Stimulated activated CD4-positive, alpha-beta T cell treated with anti-CD3 and anti-CD28 coated beads, TNF-alpha, amount 100 ng/mL, for 4 hours (primary cell): ENCODE data around the gene ADPRM.

ENCODE experiments used
- DNase-seq, 3 experiments: peaks; one replicate each; pipeline ENCODE4 v3.0.0-alpha.2; 2020; ENCODE audit warnings: low read depth in 3 of 3

ADPRM gene

GRCh38 chr17:10741416-10742135 lies 44.2 kb downstream of the ADPRM start:
- no peak for DNase-seq

GRCh38 chr17:10742431-10742830 lies 45.0 kb downstream of the ADPRM start:
- DNase-seq: no peak

- DNase-seq: no peak
Measured at GRCh38 chr17:10743316-10744009, 46.1 kb downstream of the ADPRM start.

DNA sequence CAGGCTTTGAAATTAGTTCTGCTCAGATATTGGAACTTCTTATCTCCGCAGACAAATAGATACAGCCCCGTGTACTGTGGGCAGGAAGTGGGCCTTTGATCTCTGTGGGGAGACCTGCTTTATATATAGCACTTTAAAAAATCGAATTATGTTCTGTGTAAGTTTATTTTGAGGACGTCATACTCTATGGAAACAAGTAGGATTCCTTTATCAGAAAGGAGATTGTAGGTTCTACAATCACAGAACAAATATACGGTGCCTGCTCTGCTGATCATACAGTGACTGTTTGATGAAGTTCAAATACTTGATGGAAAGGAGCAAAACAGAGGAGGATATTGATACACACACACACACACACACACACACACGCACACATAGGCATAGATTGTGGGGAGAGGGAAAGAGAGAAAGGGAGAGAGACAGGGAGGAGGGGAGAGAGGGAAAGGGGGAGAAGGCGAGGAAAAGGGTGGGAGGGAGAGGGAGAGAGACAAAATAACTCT lies 47.2 kb downstream of the ADPRM start:
- no peak for DNase-seq

GRCh38 chr17:10745231-10745630 lies 47.8 kb downstream of the ADPRM start:
- DNase-seq: no peak

DNA sequence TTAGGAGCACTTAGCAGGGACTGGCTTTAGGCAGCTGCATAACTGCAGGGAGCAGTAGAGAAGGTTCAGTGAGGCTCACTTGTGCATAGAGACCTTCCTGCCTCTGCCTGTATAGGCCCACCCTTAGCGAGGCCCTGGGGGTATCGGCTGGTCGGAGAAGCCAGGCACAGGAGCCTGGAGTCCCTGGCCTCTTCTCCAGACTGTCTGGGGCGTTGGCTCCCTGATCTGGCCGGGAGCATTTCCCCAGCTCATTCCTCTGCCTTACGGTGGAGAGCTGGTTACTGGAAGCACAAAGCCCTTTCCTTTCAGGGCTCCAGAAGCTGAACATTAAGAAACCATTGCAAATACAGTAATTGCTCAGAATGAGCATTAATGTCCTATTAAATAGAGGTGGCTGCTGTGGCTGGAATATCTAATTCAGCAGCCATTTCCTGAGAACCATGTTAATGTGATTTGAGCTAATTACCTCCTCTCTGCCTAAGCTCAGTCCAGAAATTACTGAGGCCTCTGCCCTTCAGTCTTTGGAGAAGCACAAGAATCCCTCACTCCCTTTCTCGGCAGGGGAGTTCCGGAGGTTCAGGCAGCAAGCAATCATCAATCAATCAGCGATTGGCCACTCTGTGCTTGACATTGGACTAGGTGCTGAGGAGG lies 51.3 kb downstream of the ADPRM start:
- DNase-seq: no peak

DNA sequence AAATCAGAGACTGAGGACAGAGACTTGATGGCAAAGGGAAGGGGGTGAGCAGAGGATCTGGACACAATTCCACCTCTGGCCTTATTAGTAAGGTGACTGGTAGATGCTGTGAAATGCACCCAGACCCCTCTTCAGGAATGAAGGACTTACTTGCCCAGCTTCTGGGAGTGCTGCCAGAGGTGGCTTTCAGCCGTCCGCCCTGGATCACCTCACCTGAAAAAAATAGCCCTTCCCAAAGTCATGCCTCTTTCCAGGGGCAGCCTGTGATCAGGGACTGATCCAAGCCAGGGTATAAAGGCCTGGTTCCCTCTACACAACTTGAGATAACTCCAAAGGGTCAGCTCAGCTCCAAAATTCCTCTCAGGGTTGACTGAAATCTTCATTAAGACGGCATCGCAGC lies 52.8 kb downstream of the ADPRM start:
- no peak for DNase-seq

- no peak for DNase-seq
Measured at GRCh38 chr17:10751563-10751962, 54.2 kb downstream of the ADPRM start.

DNA sequence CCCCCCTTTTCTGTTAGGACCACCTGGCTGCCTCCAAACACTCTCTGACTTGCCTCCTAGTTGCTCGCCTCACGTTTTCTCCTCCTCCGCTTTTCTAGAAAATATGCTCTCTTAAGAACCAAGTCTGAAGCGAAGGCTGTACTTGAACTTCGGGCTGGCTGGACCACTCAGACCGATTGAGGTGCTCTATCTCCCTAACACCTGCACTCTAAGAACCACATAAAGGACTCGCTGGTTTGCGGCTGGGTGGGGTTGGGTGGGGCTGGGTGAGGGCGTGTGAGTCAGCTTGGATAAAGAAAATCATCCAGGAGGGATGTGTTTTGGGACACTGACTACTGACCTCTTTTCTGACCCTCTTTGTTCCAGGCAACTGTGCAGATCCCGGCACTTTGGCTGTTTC lies 55.3 kb downstream of the ADPRM start:
- no peak for DNase-seq

DNA sequence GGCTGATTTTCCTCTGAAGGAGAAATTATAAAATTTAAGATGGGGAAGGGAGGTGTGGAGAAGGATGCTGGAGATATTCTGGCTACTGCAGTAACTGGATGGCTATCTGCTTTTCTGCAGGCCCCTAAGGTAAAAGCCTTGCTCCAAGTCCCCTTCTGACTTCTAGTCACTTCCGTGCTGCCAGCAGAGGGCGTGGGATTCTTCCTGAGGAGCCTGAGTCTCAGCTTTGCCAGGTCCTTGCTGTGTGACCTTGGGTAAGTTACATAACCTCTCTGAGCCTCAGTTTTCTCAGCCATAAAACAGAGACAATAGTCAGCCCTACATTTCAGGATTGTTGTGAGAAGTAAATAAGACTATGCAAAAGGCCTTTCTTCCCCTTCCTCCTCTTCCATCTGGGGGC lies 56.7 kb downstream of the ADPRM start:
- DNase-seq: no peak

GRCh38 chr17:10754861-10755591 lies 57.6 kb downstream of the ADPRM start:
- DNase-seq: no peak

GRCh38 chr17:10755592-10756127 lies 58.3 kb downstream of the ADPRM start:
- no peak for DNase-seq

GRCh38 chr17:10756185-10756584 lies 58.8 kb downstream of the ADPRM start:
- DNase-seq: no peak

DNA sequence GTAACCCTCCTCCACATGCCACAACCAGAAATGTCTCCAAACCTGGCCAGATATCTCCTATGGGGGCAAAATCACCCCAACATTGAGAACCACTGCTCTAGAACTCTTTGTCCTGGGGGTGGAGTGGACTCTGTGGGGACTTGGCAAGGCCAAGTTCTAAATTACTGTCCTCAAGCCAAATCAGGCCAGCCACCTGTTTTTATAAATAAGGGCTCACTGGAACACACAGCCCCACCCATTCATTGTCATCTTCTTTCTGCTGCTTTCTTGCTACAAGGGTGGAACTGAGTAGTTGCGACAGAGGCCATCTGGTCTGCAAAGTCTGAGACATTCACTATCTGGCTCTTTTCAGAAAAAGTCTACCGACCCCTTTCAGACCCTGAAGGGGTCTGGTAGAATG lies 59.2 kb downstream of the ADPRM start:
- no peak for DNase-seq

DNA sequence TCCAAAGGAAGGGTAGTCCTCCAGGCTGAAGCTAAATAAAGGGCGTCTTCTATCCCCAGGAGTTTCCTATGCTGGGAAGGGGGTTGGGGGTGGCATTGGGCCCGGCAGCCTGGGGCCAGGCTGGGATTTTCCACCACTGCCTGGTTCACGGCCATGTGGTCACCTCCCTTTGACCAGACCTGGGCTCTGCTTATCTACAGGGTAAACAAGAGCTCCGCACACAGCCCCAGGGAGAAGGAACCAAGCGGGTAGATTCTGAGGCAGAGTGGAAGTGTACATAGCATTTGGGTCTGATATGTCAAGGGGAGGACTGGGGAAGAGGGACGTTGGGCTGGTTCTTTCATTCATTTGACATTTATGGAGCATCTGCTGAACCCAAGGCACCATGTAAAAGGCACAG lies 59.7 kb downstream of the ADPRM start:
- no peak for DNase-seq

GRCh38 chr17:10757647-10758046 lies 60.3 kb downstream of the ADPRM start:
- DNase-seq: no peak

DNA sequence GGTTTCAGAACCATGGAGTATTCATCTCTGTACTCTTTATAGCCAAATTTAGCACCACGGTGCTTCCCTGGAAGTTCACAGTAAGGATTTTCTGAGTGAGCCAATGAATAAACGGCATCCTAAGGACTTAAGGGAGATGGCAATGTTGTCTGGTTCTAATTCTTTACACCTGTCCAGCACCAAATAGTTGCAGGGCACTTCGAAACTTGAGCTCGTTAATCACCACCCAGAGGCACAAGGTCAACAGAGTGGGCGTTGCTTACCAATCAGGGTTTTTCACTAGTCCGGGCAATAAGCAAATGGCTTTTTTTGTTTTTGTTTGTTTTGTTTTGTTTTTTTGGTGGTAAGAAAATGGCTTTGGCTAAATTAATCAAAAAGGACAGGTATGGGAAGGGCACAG lies 60.7 kb downstream of the ADPRM start:
- no peak for DNase-seq
